ENCODE results near the gene VAMP4.

Gene VAMP4

GRCh38 chr1:171663854-171664575 lies 77.8 kb downstream of the VAMP4 start:
- POLR2A ChIA-PET = no interaction called here
- no peaks in the 10 kb centered on the region for H3K4me1 ChIP-seq (ENCODE audit: control insufficient read depth, insufficient read depth, low read length)
- H3K36me3 ChIP-seq (ENCODE audit: control insufficient read depth in 2 of 2, insufficient read depth in 1 of 2, low read length in 2 of 2) = no peaks in the 10 kb centered on the region
- TF ChIP-seq ZNF398 (tag by site-specific recombination; IDR thresholded peaks at IDR 0.05) (no peak), ZNF629 (tag by site-specific recombination; IDR thresholded peaks at IDR 0.05) (no peak), ZNF394 (tag by site-specific recombination; IDR thresholded peaks at IDR 0.05; ENCODE audit: borderline replicate concordance) (no peak), ZNF830 (tag by site-specific recombination; IDR thresholded peaks at IDR 0.05; ENCODE audit: low read depth) (no peak), SALL2 (tag by site-specific recombination; IDR thresholded peaks at IDR 0.05; ENCODE audit: borderline replicate concordance) (no peak), ZNF311 (tag by site-specific recombination; IDR thresholded peaks at IDR 0.05; ENCODE audit: borderline replicate concordance) (no peak), EGR2 (tag by site-specific recombination; IDR thresholded peaks at IDR 0.05; ENCODE audit: low read depth) (no peak)
- CTCF ChIA-PET = interaction anchor here (0.6 kb wide), 2 partner anchors 11 to 46 kb away, joined by 3 to 4 read pairs; partner anchors contain the start of gene MYOC
- H3K9me3 ChIP-seq (ENCODE audit: control insufficient read depth, insufficient read depth, low read depth, low read length) = no peaks in the 10 kb centered on the region
- no peak overlapping the region for H3K27ac ChIP-seq (ENCODE audit: extremely low read depth, low read depth, low read length)
- no peak overlapping the region for H3K4me3 ChIP-seq (ENCODE audit: low read depth, low read length)

GRCh38 chr1:171663036-171663853 lies 78.6 kb downstream of the VAMP4 start:
- Histone ChIP-seq H3K9me3 (ENCODE audit: control insufficient read depth, insufficient read depth, low read depth, low read length) (no peaks in the 10 kb centered on the region), H3K36me3 (ENCODE audit: control insufficient read depth in 2 of 2, insufficient read depth in 1 of 2, low read length in 2 of 2) (no peaks in the 10 kb centered on the region), H3K4me1 (ENCODE audit: control insufficient read depth, insufficient read depth, low read length) (no peaks in the 10 kb centered on the region), H3K4me3 (ENCODE audit: low read depth, low read length) (no peak overlapping the region), H3K27ac (ENCODE audit: extremely low read depth, low read depth, low read length) (no peak overlapping the region)
- TF ChIP-seq OVOL3 (tag by site-specific recombination; IDR thresholded peaks at IDR 0.05) (no peak), REST (tag by site-specific recombination; IDR thresholded peaks at IDR 0.05) (no peak), ZNF549 (tag by site-specific recombination; IDR thresholded peaks at IDR 0.05) (no peak), ZNF155 (tag by site-specific recombination; IDR thresholded peaks at IDR 0.05) (no peak), ZNF302 (tag by site-specific recombination; IDR thresholded peaks at IDR 0.05; ENCODE audit: low read depth) (no peak), ZNF580 (tag by site-specific recombination; IDR thresholded peaks at IDR 0.05) (no peak), ZNF561 (tag by site-specific recombination; IDR thresholded peaks at IDR 0.05; ENCODE audit: borderline replicate concordance) (no peak), ZNF23 (tag by site-specific recombination; IDR thresholded peaks at IDR 0.05; ENCODE audit: borderline replicate concordance) (no peak), ZNF596 (tag by site-specific recombination; IDR thresholded peaks at IDR 0.05) (no peak), ZNF169 (tag by site-specific recombination; IDR thresholded peaks at IDR 0.05) (no peak), ZNF449 (tag by site-specific recombination; IDR thresholded peaks at IDR 0.05) (no peak), WT1 (tag by site-specific recombination; IDR thresholded peaks at IDR 0.05) (no peak), ZBTB7A (tag by site-specific recombination; IDR thresholded peaks at IDR 0.05; ENCODE audit: low read depth) (no peak), ZNF704 (tag by site-specific recombination; IDR thresholded peaks at IDR 0.05) (no peak), EGR2 (tag by site-specific recombination; IDR thresholded peaks at IDR 0.05; ENCODE audit: low read depth) (no peak), ZNF362 (tag by site-specific recombination; IDR thresholded peaks at IDR 0.05) (no peak)
- ChIA-PET CTCF (interaction anchor here (0.6 to 1.6 kb wide), 2 partner anchors 19 to 247 kb away, joined by 3 to 6 read pairs; no protein-coding TSS in a partner anchor), POLR2A (no interaction called here)
